NCI-H524 (cell line): ENCODE results near the gene ACSM5.

Experiments
- DNase-seq, 2 experiments: peaks; one replicate each; lab custom pipeline; 2025; lab: John Stamatoyannopoulos, UW

ACSM5 gene, protein sequence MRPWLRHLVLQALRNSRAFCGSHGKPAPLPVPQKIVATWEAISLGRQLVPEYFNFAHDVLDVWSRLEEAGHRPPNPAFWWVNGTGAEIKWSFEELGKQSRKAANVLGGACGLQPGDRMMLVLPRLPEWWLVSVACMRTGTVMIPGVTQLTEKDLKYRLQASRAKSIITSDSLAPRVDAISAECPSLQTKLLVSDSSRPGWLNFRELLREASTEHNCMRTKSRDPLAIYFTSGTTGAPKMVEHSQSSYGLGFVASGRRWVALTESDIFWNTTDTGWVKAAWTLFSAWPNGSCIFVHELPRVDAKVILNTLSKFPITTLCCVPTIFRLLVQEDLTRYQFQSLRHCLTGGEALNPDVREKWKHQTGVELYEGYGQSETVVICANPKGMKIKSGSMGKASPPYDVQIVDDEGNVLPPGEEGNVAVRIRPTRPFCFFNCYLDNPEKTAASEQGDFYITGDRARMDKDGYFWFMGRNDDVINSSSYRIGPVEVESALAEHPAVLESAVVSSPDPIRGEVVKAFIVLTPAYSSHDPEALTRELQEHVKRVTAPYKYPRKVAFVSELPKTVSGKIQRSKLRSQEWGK

GRCh38 chr16:20409398-20410120 is at the start of gene ACSM5:
Gene ACSM5, plus strand, starts transcription at chr16:20409534. Its CDS starts 1,951 bp downstream, at chr16:20411485.
- no peak for DNase-seq

DNA sequence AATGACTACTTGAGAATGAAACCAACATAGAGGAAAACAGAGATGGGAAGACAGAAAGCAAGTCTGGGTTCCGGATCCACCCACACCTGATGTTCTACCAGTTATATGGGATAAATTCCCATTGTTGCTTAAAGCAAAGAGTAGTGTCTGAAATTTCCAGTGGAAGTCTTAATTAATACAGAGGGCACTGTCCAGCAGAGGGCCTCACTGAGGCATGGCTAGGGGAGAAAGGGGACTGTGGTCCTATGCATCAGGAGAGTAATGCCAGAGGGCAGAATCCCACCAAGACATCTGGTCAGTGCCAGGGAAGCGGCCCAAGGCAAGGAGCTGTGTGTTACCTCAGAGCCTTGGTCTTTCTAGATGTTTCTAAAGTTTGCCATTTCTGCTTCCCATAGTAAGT is 49.3 kb upstream of the ACSM5 start:
- peak in 1 of 2 experiments; percentile 1 for DNase-seq

- no peak for DNase-seq
These were observed 46.1 kb upstream of the ACSM5 start for GRCh38 chr16:20363191-20363590.

GRCh38 chr16:20364051-20364450 is 45.3 kb upstream of the ACSM5 start:
- DNase-seq, result no peak

- no peak for DNase-seq
These were observed 39.8 kb upstream of the ACSM5 start for GRCh38 chr16:20369452-20370054.

DNA sequence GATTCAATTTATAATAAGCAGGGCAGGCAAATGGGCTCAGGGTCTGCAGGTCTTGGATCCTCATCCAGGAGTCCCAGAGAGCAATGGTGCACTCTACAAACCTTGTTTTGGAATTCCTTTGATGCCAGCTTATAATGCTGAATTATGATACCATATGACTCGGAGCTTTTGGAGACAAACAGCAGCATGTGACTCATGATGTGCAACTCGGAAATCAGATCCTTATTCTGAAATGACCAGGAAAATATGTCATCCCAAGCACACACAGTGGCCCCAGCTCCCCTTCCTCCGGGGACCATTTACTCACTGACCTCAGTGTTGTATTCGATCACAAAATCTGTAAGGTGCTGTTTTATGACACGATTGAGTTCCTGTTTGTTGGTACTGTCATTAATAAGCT is 36.6 kb upstream of the ACSM5 start:
- DNase-seq, result no peak

DNA sequence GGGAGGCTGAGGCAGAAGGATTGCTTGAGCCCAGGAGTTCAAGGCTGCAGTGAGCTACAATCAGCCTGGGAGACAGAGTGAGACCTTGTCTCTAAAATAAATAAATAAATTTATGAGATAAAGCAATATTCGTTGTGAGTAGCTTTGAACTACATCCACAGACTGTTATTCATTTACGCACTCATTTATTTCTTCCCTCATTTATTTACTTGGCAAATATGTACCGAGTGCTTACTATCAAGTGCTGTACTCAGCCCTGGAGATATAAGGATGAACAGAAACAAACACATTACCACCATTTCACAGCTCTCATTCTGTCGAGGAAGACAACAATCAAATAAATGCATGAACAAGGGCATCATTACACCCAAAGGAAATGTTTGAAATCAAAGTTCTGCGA is 32.2 kb upstream of the ACSM5 start:
- no peak for DNase-seq

- DNase-seq, result no peak
These were observed 28.6 kb upstream of the ACSM5 start for GRCh38 chr16:20380782-20381181.

- DNase-seq, result no peak
These were observed 27.0 kb upstream of the ACSM5 start for GRCh38 chr16:20382202-20382948.

- DNase-seq, result peak; percentile 80
These were observed 26.0 kb upstream of the ACSM5 start for GRCh38 chr16:20383106-20384029.

GRCh38 chr16:20385844-20386832 is 23.2 kb upstream of the ACSM5 start:
- DNase-seq, result peak in 1 of 2 experiments; percentile 42

DNA sequence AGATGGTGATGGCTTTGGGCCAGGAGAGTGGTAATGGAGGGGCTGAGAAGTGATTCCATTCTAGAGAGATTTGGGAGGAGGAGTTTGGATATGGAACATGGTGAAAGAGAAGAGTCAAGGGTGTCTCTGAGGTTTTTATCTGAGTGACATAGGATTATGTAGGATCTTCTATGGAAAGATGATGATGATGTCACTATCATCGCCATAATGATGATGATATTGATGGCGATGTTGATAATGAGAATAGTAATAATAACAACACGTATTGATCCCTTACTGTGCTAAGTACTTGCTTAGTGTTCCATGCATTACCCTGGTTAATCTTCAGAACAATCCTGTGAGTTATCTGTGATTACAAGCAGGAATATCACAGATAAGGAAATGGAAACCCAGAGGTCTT is 21.4 kb upstream of the ACSM5 start:
- DNase-seq, result no peak

DNA sequence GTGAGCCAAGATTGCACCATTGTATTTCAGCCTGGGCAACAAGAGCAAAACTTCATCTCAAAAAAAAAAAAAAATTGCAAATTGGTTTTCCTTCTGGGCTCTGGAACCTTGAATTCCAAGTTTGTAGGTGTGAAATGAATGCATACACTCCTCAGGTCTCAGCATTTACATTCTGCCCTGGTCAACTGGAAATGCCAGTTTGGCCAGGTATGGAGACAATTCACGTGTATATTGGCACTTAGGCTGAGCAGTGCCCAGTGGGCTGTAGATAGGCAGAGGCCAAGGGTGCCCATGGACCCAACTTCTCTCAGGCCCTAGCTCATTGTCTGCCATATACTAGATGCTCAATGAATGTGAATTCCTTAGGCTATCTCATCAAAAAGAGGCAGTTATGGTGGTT is 20.5 kb upstream of the ACSM5 start:
- DNase-seq, result no peak

- DNase-seq, result no peak
These were observed 18.3 kb upstream of the ACSM5 start for GRCh38 chr16:20391045-20391444.

DNA sequence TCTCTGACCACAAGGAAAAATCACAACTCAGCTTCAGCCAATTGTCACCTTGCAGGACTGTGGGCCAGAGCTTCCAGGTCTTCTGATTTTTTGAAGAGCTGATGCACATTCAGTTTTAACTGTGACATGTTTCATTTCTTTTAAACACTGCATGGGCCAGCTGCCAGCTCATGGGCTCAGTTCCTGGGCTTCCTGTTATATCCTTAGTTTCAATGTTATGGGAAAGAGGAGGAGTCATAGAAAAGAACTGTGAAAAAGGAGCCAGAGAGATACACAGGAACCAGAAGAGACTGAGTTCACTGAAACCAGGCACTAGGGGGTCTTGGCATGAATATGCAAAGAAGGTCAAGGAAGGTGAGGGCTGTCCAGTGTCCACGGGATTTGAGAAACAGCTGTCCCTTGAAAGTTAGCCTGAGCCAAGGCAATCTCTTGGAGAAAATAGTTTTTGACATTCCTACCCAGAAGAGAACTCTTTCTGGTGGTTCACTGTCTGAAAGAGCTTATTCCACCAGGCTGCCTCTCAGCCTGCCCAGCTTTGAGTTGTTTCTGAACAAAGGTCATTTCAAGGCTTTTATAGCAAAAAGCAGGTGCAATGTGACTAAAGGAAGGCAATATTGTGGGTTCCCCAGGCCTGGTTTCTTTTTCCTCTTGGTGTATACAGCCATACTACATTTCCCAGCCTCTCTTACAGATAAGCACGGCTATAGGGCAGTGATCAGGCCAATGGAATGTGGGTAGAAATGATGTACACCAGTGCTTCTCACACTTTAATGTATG is 15.3 kb upstream of the ACSM5 start:
- no peak for DNase-seq

- DNase-seq, result no peak
These were observed 13.4 kb upstream of the ACSM5 start for GRCh38 chr16:20395946-20396345.

DNA sequence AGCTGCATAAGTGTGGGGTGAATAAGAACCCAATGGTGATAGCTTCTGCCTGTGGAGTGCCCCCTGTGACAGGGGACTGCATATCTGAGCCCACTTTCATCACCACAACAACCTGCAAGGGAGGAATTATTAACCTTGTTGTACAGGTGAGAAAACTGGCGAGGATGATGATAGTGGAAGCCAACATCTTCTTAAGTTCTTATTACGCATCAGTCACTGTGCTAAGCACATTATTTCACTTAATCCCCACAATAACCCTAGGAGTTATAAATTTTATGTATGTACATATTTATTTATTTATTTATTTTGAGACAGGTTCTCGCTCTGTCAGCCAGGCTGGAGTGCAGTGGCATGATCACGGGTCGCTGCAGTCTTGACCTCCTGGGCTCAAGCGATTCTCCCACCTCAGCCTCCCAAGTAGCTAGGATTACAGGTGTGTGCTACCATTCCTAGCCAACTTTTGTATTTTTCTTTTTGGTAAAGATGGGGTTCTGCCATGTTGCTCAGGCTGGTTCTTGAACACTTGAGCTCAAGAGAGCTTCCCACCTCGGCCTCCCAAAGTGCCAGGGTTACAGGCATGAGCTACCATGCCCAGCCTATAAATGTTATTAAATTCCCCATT is 12.4 kb upstream of the ACSM5 start:
- DNase-seq, result no peak

DNA sequence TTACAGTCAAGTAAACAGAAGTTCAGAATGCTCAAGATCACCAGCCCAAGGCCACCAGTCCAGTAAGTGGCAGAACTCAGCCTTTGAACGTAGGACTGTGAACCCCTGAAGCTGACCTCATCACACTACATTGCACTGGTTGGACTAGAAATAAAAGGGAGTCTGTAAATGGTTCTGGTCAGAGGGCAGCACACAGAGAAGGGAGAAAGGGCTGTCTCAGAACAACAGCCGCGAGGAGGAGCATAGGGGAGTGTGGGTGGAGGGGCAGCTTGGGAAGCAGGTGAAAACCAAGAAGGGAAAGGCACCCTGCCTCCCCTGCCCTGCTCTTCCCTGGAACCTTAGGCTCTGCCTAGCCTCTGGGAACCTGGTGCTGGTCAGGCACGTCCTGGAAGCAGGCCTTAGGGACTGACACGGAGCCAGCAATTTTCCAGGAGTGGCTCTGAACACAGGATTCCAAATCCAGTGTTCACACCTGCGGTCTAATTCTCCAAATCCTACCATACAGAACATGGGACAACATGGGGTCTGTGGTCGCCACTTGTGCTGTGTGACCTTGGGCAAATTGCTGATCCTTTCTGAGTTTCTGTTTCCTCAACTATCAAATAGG is 11.8 kb upstream of the ACSM5 start:
- DNase-seq, result no peak
